ENCODE measurements around the gene GPN2.
"Not testable (repeated sequence)": the region's sequence is repeated elsewhere in the genome, so short reads cannot be mapped to it uniquely, and the experiment has no call there.

Gene GPN2

DNA sequence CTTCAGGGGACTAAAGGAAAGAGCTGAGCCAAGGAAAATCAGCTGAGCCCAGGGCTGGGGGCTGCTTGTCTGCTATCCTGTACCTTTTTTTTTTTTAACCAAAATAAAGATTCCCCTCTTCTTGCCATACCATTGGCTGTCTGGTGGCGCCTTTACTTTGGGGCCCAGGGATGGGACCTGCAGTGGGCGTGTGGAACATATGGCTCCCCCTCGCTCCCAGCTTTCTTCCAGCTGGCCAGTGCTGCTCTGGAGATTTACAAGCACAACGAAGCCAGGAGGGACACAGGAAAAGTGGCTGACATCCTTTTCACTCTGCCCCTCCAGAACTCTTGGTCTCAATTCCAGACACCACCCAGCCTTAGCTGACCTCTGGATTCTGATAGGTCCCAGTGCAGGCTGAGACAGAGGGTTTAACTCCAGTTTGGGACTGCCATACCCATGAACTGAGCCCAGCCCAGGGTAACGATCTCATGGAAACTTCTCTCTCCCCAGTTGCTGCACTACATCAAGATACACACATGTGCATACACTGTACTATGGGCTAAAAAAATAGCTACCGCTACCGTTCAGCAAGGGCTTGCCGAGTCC, 32.5 kb downstream of the GPN2 start:
- DNase-seq, result no peak

DNA sequence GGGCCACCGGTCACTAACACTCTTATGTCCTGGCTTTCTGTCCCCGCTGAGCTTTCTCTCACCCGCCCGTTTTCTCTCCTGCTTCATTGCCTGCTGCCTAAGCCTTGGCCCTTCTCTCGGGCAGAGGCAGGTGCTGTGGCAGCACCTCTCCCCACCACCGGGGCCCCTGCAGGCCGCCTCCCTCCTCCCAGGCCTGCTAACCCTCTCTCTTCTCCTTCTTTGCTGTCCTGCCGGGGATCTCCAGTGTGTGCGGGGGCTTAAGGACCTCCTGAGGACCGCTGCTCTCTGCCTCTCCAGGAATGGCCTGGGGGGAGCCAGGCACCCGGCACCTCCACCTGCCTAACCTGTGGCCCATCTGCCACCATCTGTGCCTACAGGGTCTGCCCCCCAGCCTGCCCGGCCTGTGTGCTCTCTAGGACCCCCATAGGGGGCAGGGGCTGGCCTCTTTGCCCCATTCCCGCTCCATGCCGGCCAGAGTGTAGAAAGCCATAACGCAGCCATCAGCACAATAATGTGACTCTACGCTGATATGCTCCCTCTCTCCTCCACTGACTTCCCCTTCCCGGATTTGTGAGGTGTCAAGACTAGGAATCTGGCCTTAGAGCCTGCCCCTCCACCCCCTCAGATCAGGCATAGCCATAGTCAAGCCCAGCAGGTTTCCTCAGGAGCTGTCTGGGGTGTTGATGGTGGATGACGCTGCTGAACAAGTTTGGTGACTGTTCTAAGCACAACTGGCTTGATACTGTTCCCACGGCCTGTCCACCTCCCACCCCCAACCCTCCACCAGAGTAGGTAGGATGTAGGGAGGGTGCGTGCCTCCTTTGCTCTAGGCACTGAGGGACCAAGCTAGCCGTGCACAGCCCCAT, 33.2 kb downstream of the GPN2 start:
- DNase-seq, result no peak

DNA sequence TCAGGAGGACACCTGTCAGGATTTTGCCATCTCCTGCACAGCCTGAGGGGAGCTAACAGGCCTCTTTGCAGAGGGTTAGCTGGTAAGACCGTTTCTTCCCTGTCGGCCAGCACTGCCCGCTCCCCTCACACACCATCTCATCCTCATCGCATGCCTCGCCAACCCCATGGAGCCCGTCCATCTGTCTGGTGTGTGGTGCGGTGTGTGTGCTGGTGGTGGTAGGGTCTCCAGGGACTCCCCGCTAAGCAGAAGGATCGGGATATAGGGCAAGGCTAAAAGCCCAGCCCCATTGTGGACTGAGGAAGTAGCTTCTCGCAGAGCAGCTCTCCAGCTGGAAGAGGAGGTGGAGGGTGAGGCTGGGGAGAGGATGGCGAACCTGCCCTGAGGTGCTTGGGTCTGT, 33.9 kb downstream of the GPN2 start:
- no peak for DNase-seq

DNA sequence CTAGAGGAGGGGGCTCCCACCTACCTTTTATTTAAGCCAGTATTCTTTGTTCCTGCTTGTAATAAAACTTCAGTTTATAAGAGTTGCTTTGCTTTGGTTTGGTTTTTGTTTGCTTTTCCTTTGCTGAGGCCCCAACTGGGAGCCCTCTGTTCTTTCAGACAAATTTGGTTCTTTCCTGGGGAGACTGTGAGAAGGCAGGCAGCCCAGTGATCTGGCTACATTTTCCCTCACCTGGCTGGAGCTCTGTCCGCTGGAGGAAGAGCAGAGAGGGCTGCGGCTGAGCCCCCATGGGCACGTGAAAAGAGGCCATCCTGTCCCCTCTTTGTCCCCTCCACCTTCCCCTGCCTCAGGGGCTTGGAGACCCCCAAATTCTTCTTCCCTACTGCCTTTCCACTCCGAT, 34.4 kb downstream of the GPN2 start:
- DNase-seq, result no peak

DNA sequence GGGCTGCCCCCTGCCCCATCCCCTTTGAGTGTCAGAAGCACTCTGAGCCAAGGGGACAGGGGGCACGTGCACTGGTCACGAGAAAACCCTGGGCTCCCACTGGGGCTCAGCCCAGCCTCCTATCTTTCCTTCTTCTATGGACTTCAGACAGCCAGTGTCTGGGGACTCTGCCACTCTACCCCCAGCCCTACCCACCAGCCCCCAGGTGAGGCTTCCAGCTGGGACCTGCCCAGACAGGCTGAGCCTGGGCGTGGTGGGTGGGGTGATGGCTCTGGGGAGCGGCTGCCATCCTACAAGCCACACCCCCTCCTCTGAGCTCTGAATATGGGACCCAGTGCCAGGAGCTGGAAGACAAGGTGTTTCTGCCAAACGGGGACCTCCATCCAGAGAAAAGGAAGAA, 35.2 kb downstream of the GPN2 start:
- no peak for DNase-seq

DNA sequence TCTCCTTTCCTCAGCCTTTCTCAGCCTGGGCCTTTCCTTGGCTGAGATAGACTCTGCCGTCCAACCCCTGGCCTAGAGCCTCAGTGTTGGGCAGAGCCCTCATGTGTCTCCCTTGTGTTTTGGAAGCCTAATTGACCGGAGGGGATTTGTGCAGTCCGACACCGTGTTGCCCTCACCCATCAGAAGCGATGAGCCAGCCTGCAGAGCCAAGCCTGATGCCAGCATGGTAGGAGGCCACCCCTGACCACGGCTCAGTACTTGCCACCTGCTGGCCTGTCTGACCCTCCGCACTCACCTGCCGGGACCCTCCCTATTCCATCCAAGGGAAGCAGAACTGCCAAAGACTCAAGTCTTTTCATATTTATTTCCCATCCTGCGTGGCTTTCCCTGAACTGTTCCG, 36.5 kb downstream of the GPN2 start:
- DNase-seq, result no peak

DNA sequence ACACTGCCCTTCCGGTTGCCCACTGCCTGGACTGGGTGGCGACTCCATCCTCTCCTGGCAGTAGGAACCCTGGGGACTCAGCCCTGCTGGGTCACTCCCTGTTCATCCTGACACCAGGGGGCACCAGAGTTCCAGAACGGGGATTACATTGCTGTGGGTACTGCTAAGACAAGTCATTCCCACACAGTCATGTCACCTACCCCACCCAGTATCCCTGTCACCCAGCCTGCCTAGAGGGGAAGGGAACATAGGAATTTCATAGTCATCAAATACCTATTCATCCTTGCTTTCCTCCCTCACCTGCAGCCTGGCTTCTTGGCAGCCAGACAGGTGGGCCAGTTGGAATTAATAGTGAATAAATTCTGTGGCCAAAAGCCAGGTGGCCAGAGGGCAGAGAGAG, 36.9 kb downstream of the GPN2 start:
- DNase-seq, result peak; percentile 85

DNA sequence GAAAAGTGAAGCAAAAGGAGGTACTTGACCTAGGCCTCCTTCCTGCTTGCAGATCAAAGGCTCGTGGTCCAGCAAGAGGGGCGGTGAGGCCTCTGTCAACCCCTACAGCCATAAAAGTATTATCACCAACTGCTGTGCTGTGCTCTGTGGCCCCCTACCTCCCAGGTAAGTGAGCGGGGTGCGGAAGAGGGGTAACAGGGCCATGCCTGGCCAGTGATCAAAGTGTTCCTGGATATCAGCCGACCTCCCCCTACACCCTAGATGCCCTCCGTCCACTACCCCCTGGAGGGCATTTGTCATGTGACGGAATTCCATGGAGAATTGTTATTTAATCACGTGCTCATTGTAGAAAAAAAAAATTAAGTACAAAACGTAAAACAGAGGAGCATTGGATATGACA, 37.4 kb downstream of the GPN2 start:
- DNase-seq, result no peak

DNA sequence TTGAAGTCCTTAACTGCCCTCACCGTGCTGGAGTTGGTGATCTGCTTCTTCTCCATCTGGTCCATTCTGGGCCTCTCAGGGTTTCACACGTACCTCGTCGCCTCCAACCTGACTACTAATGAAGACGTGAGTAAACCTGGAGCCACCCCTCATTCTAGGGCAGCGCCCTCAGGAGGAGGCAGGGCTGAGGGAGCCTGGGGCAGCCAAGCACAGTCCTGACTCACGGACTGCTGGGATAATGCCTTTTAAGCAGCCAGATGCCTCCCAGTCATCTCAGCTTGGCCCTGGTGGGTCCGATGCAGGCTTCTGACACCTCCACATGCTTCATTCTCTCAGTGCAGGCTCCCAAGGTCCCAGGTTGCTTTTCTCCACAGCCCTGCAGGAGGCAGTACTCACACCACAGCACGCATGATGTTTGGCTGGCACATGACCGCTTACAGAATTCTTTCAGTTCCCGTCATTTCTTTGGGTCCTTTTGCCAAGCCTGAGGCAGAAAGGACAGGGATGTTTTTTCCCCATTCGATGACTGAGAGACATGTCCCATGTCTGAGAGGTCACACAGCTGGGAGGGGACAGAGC, 38.9 kb downstream of the GPN2 start:
- no peak for DNase-seq

DNA sequence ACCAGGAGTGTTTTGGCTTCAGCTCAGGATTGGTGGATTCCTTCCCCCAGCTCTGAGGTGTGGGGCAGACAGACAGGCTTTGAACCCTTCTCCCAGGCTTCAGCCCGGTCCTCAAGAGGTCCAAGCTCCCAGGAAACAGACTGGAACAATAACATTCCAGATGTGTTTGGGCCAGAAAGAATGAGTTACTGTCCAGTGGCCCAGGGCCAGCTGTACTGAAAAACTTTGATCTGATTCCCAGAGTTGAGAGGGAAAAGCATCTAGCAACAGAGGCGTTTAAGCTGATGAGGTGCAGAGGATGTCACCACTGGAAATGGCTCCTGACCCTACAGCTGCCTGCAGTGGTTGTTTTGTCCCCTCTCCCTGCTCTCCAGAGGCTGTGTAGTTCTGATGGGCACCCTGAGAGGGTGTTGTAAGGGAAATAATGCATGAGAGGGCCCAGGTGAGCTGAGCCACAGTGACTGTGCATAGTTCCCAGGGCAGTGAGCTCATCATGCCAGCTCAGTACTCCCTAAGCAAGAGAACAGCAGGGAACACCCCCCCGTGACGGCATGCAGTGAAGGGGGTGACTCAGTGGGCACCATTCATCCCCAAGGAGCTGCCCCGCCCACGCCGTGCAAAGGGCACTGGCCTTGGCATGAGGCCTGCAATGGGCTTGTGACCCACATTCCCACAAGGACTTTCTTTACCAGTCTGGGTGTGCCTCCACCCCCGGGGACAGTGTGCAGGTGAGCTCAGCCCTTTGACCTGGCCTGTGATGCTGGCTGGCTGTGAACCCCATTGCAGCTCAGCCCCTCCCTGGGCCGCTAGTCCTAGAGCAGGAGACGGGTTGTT, 40.9 kb downstream of the GPN2 start:
- DNase-seq, result no peak

DNA sequence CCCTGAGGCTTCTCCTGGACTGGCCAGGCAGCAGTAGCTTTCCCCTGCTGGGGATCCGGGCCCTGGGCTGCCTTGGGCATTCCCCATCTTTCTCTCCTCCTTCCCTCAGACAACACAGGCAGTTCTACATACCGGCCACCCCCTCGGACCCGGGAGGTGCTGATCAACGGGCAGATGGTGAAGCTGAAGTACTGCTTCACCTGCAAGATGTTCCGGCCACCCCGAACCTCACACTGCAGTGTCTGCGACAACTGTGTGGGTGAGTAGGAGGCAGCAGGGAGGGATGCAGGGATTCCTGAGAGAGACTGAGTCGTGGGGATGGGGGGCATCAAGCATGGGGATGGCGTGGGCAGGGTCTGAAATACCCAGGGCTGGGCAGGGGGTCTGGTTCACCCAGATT, 41.6 kb downstream of the GPN2 start:
- DNase-seq, result no peak

DNA sequence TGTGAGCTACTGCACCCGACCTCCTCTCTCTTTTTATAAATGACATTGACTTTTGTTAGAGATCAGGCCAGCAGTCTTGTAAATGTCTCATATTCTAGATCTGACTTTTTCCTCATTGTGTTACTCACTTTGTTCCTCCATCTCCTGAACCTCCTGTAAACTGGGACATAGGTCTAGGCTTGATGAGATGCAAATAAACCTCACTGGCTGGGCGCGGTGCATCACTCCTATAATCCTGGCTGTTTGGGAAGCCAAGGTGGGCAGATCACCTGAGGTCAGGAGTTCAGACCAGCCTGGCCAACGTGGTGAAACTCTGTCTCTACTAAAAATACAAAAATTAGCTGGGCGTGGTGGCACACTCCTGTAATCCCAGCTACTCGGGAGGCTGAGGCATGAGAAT, 42.3 kb downstream of the GPN2 start:
- DNase-seq, result not testable (repeated sequence)

DNA sequence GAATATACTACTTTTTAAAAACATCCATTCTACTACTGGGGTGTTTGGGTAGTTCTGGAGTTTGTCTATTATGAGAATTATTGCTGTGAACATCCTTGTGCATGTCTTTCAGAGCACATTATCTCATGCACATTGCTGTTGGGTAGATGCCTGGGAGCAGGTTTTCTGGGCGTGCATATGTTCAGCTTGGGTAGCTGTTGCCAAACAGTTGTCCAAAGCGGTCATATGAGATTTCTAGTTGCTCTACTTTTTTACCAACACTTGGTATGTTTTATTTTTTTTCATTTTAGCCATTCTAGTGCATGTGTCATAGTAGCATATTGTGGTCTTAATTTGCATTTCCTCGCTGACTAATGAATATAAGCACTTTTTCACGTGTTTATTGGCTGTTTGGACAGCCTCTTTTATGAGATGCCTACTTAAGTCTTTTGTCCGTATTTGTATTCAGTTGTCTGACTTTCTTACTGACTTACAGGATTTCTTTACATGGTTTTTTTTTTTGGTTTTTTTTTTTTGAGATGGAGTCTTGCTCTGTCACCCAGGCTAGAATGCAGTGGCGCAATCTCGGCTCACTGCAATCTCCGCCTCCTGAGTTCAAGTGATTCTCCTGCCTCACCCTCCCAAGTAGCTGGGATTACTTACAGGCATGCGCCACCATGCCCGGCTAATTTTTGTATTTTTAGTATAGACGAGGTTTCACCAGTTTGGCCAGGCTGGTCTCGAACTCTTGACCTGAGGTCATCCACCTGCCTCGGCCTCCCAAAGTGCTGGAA, 45.5 kb downstream of the GPN2 start:
- no peak for DNase-seq

DNA sequence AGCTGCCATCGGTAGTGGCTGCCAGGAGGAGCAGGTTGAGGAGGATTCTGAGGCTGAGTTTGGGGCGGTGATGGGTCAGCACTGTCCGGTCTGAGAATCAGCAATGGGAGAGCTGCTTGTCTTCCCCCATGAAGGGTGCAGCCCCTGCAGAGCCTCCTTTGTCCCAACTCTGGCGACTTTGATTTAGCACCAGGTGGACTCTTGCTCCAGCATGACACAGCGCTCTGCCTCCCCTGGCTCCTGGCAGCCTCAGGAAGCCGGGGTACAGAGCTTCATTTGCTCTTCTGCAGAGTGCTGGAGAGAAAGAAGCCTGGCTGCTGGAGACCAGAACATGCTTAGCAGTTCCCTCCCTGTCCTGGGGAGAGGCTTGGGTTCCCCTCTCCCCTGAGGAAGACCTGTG, 50.3 kb downstream of the GPN2 start:
- DNase-seq, result no peak

DNA sequence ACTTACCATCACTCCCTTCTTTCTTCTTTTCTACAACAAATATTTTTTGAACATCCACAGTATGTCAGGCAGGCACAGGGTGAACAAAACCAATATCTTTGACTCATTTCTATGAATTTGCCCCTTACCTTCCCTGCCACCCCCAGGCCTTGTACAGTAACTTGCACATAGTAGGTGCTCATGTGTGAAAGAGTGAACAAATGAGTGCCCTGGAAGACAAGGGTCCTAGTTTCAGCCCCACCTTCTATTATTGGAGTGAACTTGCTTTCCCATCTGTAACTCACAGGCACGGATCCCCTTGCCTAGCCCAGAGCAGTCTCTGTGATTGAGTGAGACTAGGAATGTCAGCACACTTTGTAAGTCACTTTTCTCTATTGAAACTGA, 50.8 kb downstream of the GPN2 start:
- DNase-seq, result no peak

DNA sequence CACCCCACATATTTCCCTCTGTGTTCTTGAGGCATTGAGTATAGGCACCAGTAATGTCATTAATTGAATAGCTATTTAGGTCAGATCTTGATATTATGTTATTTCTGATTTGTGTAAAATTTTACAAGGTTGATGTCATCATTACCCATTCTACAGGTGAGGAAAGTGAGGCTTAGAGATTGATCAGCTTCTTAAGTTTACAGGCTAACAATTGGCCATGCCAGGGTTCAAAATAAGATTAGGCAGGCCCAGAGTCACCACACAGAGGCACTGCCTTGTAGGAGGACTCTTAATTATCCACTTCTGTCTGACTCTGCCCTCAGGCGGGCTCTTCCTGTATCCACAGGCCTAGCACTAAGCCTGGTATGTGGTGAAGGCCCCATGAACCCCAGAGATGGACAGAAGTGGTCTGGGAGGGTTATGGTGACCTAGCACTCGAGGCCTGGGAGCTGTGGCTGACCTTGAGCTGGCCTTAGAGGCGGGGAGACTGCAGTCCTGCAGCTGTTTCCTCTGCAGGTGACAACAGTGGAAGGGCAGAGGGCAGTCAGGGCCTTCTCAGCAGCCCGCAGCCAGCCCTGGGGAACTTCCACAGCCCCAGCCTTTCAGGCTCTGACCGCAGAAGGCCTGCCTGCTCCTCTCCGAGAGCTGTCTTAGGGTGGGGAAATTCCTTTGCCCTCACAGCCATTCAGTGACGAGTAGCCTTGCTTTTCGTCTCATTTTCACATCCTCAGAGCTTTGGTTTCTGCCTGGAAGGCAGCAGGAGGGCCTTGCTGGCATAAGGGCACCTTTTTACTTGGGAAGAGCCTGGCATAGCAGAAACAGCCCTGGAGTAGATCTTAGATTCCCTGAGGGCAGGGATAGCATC, 51.4 kb downstream of the GPN2 start:
- peak; percentile 53 for DNase-seq

DNA sequence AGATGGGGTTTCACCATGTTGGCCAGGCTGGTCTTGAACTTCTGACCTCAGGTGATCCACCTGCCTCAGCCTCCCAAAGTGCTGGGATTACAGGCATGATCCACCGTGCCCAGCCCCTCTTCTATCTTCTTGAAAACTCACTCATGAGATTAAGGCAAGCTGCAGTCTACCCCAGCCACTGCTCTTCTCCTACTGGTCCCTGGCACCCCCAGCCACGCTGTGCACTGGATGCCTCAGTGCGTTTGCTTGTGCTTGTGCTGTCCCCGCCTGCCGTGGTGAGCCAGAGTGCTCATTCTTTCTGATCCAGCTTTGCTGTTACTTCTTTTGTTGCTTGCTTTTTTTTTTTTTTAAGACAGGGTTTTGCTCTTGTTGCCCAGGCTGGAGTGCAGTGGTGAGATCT, 52.4 kb downstream of the GPN2 start:
- DNase-seq, result not testable (repeated sequence)

DNA sequence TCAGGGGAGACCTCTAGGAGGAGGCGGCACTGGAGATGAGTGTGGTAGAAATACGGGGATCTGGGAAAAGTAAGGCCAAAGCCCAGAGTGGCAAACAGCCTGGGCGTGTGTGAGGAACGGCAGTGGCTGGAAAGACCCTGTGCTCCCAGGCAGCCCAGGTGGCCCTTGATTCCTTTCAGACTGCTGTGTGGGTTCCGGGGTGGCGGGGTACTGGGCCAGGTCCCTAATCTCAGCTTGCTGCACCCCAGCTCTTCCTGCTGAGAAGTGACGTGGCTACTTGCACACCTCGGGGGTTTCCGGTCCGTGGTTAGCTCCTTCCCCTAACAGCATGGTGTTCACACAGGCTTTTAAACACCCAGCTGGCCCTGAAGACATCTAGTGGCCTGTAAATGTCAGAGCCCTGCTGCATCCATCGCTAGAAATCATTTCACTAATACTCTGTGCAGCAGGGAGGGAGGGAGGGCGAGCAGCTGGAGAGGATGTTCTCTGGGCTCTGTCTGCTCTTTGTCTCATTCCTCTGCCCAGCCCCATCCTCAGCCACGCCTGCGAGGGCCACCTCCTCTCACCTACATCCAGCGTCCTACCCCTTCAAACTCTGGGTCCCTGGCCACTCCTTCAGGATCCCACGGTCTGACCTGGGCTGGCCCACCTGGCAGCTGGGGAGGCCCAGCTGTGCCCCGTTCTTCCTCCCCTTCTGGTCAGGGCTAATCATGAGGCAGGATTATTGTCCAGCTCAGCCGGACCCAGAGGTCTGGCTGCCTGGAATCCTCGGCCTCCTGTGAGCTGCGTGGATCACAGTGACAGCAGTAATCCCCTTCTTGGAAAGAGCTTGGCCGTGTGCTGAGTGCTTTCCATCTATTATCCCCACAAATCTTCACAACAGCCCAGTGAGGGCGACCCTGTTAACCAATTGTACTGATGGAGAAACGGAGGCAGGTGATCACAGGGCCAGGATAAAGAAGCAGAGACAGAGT, 56.4 kb downstream of the GPN2 start:
- peak; percentile 85 for DNase-seq

DNA sequence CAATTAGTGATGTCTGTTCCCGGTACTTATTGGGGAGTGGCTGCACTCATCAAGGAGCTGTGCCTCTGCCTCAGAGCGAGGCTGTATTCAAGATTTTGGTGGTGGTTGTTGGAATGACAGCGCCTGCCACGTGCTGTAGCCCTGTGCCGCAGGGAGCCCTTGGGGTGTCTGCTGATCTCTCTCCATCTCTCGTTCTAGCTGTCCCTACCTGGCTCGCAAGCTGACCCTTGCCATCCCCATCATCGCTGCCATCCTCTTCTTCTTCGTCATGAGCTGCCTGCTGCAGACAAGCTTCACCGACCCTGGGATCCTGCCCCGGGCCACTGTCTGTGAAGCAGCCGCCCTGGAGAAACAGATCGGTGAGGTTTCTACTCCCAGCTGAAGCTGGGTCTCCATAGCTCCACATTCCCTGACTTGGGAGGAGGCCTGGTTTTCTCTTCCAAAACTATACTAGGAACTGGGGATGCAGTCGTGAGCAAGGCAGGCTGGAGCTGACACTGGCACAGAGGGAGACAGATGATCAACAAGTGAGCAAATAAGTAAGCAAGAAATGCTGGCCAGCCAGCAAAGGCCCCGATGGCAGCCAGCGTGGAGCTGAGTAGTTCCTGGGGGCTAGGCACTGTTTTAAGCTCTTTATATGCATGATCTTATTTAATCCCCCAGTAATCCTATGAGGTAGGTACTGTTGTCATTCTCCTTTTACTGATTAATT, 57.7 kb downstream of the GPN2 start:
- no peak for DNase-seq

Data from activated CD4-positive, alpha-beta T cell treated with anti-CD3 and anti-CD28 coated beads for 48 hours (primary cell).